Activated CD4-positive, alpha-beta memory T cell treated with anti-CD3 and anti-CD28 coated beads, Interleukin-2, amount 10 ng/mL, durations not matched to agents 7 days and 5 days (primary cell): Measurements from ENCODE around the gene SH3BP4. TPM values are rescaled to one million over a fixed set of nuclear protein-coding genes. Genes with fewer than 3 reads are reported as not detected.

Experiments used
- CTCF ChIA-PET: fragments of 350-600 bp; sonication (Branson Sonifier 250); formaldehyde crosslinking; loops from one replicate; lab custom pipeline; 2021; ENCODE audit warnings: antibody characterized with exemption, inconsistent platforms; lab: Charles Lee
- POLR2A ChIA-PET: fragments of 350-600 bp; sonication (Branson Sonifier 250); formaldehyde crosslinking; loops from one replicate; lab custom pipeline; 2021; ENCODE audit warnings: antibody characterized with exemption; lab: Charles Lee
- DNase-seq: peaks from one replicate; pipeline ENCODE4 v3.0.0-alpha.2; 2020
- H3K27ac Mint-ChIP-seq: one replicate; pipeline ENCODE4 v1.8.0; 2021; ENCODE audit warnings: mild to moderate bottlenecking, mixed read lengths
- H3K27me3 Mint-ChIP-seq: one replicate; pipeline ENCODE4 v1.8.0; 2021; ENCODE audit warnings: mixed read lengths
- H3K36me3 Mint-ChIP-seq: one replicate; pipeline ENCODE4 v1.8.0; 2021; ENCODE audit warnings: low read depth, mixed read lengths
- H3K4me1 Mint-ChIP-seq: one replicate; pipeline ENCODE4 v1.8.0; 2021; ENCODE audit warnings: mixed read lengths
- H3K4me3 Mint-ChIP-seq: one replicate; pipeline ENCODE4 v1.8.0; 2021; ENCODE audit warnings: mild to moderate bottlenecking, mixed read lengths
- H3K9me3 Mint-ChIP-seq: one replicate; pipeline ENCODE4 v1.8.0; 2021; ENCODE audit warnings: mixed read lengths
- total RNA-seq, 2 experiments: library from RNA; stranded (reverse); gene quantifications; one replicate each; pipeline ENCODE4 v1.2.3, GENCODE V29; 2021

SH3BP4 gene
- total RNA-seq, 2 experiments from 2014 or later = 0.08 TPM; not detected in 1

DNA sequence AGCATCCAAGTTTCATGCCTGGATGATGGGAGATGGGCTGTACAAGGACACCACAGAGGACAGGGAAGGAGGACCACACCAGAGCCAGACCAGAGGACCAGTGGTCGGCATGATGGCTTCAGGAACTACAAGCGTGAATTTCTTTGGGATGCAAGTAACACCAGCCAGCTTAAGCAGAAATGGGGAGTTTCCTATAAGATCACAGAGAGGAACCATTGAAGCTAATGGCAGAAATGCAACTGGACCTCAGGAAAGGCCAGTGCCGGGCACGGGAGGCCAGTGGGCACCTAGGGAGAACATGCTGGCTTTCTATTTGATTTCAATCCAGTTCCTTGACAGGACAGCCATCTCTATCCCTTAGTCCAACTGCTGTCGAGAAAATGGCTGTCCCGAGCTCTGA is 145.4 kb downstream of the SH3BP4 start:
- H3K9me3 Mint-ChIP-seq = no peaks in the 10 kb centered on the region
- CTCF ChIA-PET = no interaction called here
- H3K36me3 Mint-ChIP-seq = no peaks in the 10 kb centered on the region
- H3K27me3 Mint-ChIP-seq = no peaks in the 10 kb centered on the region
- H3K4me1 Mint-ChIP-seq = no peaks in the 10 kb centered on the region
- POLR2A ChIA-PET = no interaction called here
- no peak overlapping the region for H3K27ac Mint-ChIP-seq
- H3K4me3 Mint-ChIP-seq = no peak overlapping the region
- DNase-seq = no peak

DNA sequence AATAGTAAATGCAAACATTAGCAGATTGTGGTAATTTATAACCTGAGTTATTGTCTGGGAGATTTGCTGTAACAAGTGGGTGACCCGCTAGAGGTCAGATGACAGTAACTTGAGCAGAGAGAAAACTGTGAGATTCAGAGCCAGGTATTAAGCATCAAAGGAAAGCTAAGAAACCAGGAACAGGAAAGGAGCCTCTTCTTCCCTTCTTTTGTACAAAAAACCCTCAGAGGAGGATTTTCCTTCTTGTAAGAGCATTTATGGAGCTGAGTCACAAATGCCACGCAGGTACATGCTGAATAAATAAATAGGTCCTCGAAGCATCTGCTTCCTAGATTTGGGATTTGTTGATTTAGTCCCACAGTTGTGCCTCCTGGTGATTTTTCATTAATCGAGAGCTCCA is 146.5 kb downstream of the SH3BP4 start:
- Mint-ChIP-seq H3K9me3 (no peaks in the 10 kb centered on the region), H3K36me3 (no peaks in the 10 kb centered on the region), H3K27ac (no peak overlapping the region), H3K27me3 (no peaks in the 10 kb centered on the region), H3K4me1 (no peaks in the 10 kb centered on the region), H3K4me3 (no peak overlapping the region)
- no peak for DNase-seq
- ChIA-PET POLR2A (no interaction called here), CTCF (interaction anchor here (1.6 kb wide), 1 partner anchor 19 kb away, joined by 3 read pairs; no protein-coding TSS in a partner anchor)

DNA sequence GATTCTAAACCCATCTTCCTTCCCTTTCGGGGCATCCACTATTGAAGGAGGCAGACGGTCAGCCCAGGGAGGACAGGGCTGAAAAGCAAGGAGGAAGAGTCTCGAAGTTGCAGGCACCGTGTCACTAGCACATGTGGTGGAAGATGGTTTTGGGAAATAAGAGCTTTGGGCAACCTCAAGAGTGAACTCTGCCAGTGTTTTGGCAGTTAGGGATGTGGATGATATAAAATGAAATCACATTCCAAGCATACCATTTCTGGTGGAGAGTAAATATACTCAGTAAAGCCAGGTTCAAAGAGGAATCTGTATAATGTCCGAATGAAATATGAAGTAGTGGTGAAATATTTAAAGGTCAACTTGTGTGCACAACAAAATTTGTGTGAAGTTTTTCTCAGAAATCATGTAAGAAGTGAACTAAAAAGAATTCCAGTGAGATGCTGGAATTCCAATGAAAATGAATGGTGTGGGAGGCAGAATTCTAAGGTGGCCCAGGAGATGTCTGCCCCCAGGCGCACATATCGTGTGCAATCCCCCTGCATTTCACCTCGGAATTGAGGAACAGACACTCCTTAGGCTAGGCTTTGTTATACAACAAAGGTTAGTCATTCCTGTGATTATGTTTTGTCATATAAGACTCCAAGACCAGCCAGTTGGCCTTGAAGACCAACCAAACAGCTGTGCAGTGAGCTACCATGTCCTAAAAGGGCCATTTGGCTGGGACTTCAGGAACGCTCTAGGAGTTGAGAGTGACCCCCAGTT is 147.1 kb downstream of the SH3BP4 start:
- Mint-ChIP-seq H3K9me3 (no peaks in the 10 kb centered on the region), H3K4me1 (no peaks in the 10 kb centered on the region), H3K27ac (no peak overlapping the region), H3K4me3 (no peak overlapping the region), H3K27me3 (no peaks in the 10 kb centered on the region), H3K36me3 (no peaks in the 10 kb centered on the region)
- DNase-seq = no peak
- ChIA-PET POLR2A (interaction anchor here (1.2 kb wide), 1 partner anchor 17 kb away, joined by 3 read pairs; no protein-coding TSS in a partner anchor), CTCF (interaction anchor here (1.6 kb wide), 1 partner anchor 18 kb away, joined by 3 read pairs; no protein-coding TSS in a partner anchor)

- POLR2A ChIA-PET = no interaction called here
- CTCF ChIA-PET = no interaction called here
- no peak overlapping the region for H3K4me3 Mint-ChIP-seq
- no peaks in the 10 kb centered on the region for H3K27me3 Mint-ChIP-seq
- no peak for DNase-seq
- H3K4me1 Mint-ChIP-seq = no peaks in the 10 kb centered on the region
- no peaks in the 10 kb centered on the region for H3K36me3 Mint-ChIP-seq
- no peaks in the 10 kb centered on the region for H3K9me3 Mint-ChIP-seq
- H3K27ac Mint-ChIP-seq = no peak overlapping the region
Observed at GRCh38 chr2:235102896-235103295, 151.1 kb downstream of the SH3BP4 start.
